CD14-positive monocyte (primary cell): ENCODE measurements around the gene ARRDC1. TPM values are rescaled to one million over a fixed set of nuclear protein-coding genes. Genes with fewer than 3 reads are reported as not detected.

ENCODE experiments used
- DNase-seq, 3 donors: peaks; one replicate each; pipeline ENCODE4 v3.0.0-alpha.2; 2011 to 2022
- H2AFZ ChIP-seq: 2 replicates; pipeline ENCODE4 v1.6.0; 2012; ENCODE audit warnings: mild to moderate bottlenecking, low read depth, low read length, inconsistent platforms; ENCODE audit not compliant: insufficient read depth, poor library complexity, severe bottlenecking
- H3K27ac ChIP-seq, 2 donors: 1 replicate in 1 of 2; 2 replicates in 1 of 2; pipeline ENCODE4 v1.5.1; 2012 to 2013; ENCODE audit warnings: low read length in 2 of 2, control low read depth in 1 of 2, inconsistent platforms in 1 of 2, low read depth in 1 of 2, mild to moderate bottlenecking in 1 of 2
- H3K27me3 ChIP-seq, 2 donors: one replicate each; pipeline versions ENCODE4 v1.6.0 to v1.6.1; 2011 to 2013; ENCODE audit warnings: low read length in 2 of 2; ENCODE audit not compliant: control insufficient read depth in 2 of 2, insufficient read depth in 2 of 2
- H3K36me3 ChIP-seq, 2 donors: replicated peaks in 1 of 2; 1 replicate in 1 of 2; 2 replicates in 1 of 2; pipeline versions ENCODE4 v1.5.1 to v1.6.1; 2012 to 2013; ENCODE audit warnings: low read length in 2 of 2, control low read depth in 1 of 2, inconsistent platforms in 1 of 2, mild to moderate bottlenecking in 1 of 2; ENCODE audit not compliant: insufficient read depth in 2 of 2, control insufficient read depth in 1 of 2
- H3K4me1 ChIP-seq, 2 donors: 1 replicate in 1 of 2; 2 replicates in 1 of 2; pipeline versions ENCODE4 v1.5.1 to v1.6.1; 2012 to 2013; ENCODE audit warnings: low read length in 2 of 2, control low read depth in 1 of 2, inconsistent platforms in 1 of 2, mild to moderate bottlenecking in 1 of 2, moderate library complexity in 1 of 2; ENCODE audit not compliant: insufficient read depth in 2 of 2, control insufficient read depth in 1 of 2
- H3K4me2 ChIP-seq: replicated peaks from 2 replicates; pipeline ENCODE3; 2012; ENCODE audit warnings: low read length, moderate library complexity, mild to moderate bottlenecking; ENCODE audit not compliant: poor library complexity, severe bottlenecking; ENCODE audit errors: extremely low read depth
- H3K4me3 ChIP-seq, 3 experiments: fragments of 200-600 bp in 1 of 3; sonication (generic) in 1 of 3; replicated peaks in 1 of 3; 1 replicate in 2 of 3; 2 replicates in 1 of 3; pipeline ENCODE4 v1.5.1; 2011 to 2013; ENCODE audit warnings: low read length in 3 of 3, mild to moderate bottlenecking in 3 of 3, control low read depth in 2 of 3, low read depth in 2 of 3, inconsistent platforms in 1 of 3, moderate library complexity in 1 of 3
- H3K79me2 ChIP-seq: 2 replicates; pipeline ENCODE4 v1.6.0; 2012; ENCODE audit warnings: mild to moderate bottlenecking, control low read depth, inconsistent platforms, low read length, moderate library complexity; ENCODE audit not compliant: insufficient read depth
- H3K9ac ChIP-seq: 2 replicates; pipeline ENCODE4 v1.6.0; 2017; ENCODE audit warnings: low read length, mild to moderate bottlenecking; ENCODE audit not compliant: insufficient read depth, poor library complexity, severe bottlenecking
- H3K9me3 ChIP-seq, 2 donors: replicated peaks in 1 of 2; 1 replicate in 1 of 2; 2 replicates in 1 of 2; pipeline versions ENCODE4 v1.5.1 to v1.6.1; 2012 to 2013; ENCODE audit warnings: low read length in 2 of 2, control low read depth in 1 of 2; ENCODE audit not compliant: control insufficient read depth in 1 of 2, insufficient read depth in 1 of 2
- H4K20me1 ChIP-seq: 2 replicates; pipeline ENCODE4 v1.6.0; 2012; ENCODE audit warnings: mild to moderate bottlenecking, low read length, control low read depth, moderate library complexity; ENCODE audit not compliant: insufficient read depth
- H3K27ac Mint-ChIP-seq, 7 donors: one replicate each; pipeline ENCODE4 v1.8.0; 2020; ENCODE audit warnings: mild to moderate bottlenecking in 7 of 7, mixed read lengths in 7 of 7, moderate library complexity in 6 of 7, inconsistent platforms in 2 of 7
- H3K27me3 Mint-ChIP-seq, 3 donors: one replicate each; pipeline ENCODE4 v1.8.0; 2021 to 2022; ENCODE audit warnings: low read depth in 3 of 3, mild to moderate bottlenecking in 3 of 3, mixed read lengths in 3 of 3, moderate library complexity in 3 of 3, inconsistent platforms in 1 of 3
- H3K36me3 Mint-ChIP-seq, 2 donors: one replicate each; pipeline ENCODE4 v1.8.0; 2020; ENCODE audit warnings: mixed read lengths in 2 of 2, inconsistent platforms in 1 of 2, mild to moderate bottlenecking in 1 of 2
- H3K4me1 Mint-ChIP-seq: one replicate; pipeline ENCODE4 v1.8.0; 2020; ENCODE audit warnings: mild to moderate bottlenecking, mixed read lengths
- H3K4me3 Mint-ChIP-seq, 2 donors: one replicate each; pipeline ENCODE4 v1.8.0; 2020; ENCODE audit warnings: mild to moderate bottlenecking in 2 of 2, mixed read lengths in 2 of 2, moderate library complexity in 1 of 2
- H3K9me3 Mint-ChIP-seq, 7 donors: one replicate each; pipeline ENCODE4 v1.8.0; 2020 to 2022; ENCODE audit warnings: mixed read lengths in 7 of 7, mild to moderate bottlenecking in 6 of 7, moderate library complexity in 6 of 7, inconsistent platforms in 2 of 7
- WGBS: methylation state at CpG from one replicate; pipeline ENCODE4 v1.1.5; 2013; ENCODE audit warnings: missing lambda C conversion rate; ENCODE audit not compliant: insufficient coverage; 5-methylcytosine and 5-hydroxymethylcytosine counted together
- intact Hi-C, 2 donors: fragments of 100-400 bp; cut with micrococcal nuclease; formaldehyde crosslinking; loops; one replicate each; pipeline versions ENCODE4 v1.15.0 to v1.15.1; 2023
- polyA plus RNA-seq, 3 donors: library from polyadenylated mRNA; depleted of rRNA in 1 of 3; unstranded in 2 of 3; stranded (reverse) in 1 of 3; fragments of 300-500 nt in 2 of 3; fragments of >200 nt in 1 of 3; fragmentation: Illumina TruSeq in 2 of 3; gene quantifications; 1 replicate in 2 of 3; 2 replicates in 1 of 3; pipeline ENCODE4 v1.2.3, GENCODE V29; 2012 to 2021
- TF ChIP-seq, protein P1 (sequence below): fragments of 200-600 bp; IDR thresholded peaks from one replicate; pipeline ENCODE4 v1.8.0; 2022; ENCODE audit warnings: antibody characterized with exemption, mild to moderate bottlenecking

Gene ARRDC1
- polyA plus RNA-seq, 3 donors: 83.2 to 454 (median 87.6) TPM

DNA sequence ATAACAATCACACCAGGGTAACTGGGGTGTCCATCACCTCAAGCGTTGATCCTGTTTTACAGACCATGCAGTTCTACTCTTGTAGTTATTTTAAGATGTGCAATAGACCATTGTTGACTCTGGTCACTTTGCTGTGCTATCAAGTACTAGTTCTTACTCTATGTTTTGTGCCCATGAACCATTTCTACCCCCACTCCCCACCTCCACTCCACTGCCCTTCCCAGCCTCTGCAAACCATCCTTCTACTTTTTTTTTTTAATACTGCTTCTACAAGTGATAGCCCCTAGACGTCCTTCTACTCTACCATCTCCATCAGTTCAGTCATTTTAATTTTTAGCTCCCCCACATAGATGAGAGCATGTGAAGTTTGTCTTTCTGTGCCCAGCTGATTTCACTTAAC, 52.1 kb downstream of the ARRDC1 start:
- no CpG with 5 or more reads among the region's 2 CpGs for WGBS
- Histone ChIP-seq H3K27me3 (no peaks in the 10 kb centered on the region), H3K27ac (no peak overlapping the region), H3K9ac (no peak overlapping the region), H4K20me1 (peaks cover 59% of the 10 kb centered on the region), H2AFZ (no peak overlapping the region), H3K4me1 (peaks cover 0 to 5% of the 10 kb centered on the region in 2 donors), H3K79me2 (peaks cover 81% of the 10 kb centered on the region), H3K4me3 (no peak overlapping the region), H3K36me3 (peaks cover 12 to 31% of the 10 kb centered on the region in 2 donors), H3K4me2 (no peak overlapping the region), H3K9me3 (no peaks in the 10 kb centered on the region)
- Mint-ChIP-seq H3K9me3 (no peaks in the 10 kb centered on the region), H3K27me3 (peaks cover 0 to 2% (median 0%) of the 10 kb centered on the region in 3 donors), H3K4me3 (no peak overlapping the region), H3K36me3 (peaks cover 14 to 37% of the 10 kb centered on the region in 2 donors), H3K4me1 (peaks cover 11% of the 10 kb centered on the region), H3K27ac (no peak overlapping the region)
- TF ChIP-seq, protein P1, sequence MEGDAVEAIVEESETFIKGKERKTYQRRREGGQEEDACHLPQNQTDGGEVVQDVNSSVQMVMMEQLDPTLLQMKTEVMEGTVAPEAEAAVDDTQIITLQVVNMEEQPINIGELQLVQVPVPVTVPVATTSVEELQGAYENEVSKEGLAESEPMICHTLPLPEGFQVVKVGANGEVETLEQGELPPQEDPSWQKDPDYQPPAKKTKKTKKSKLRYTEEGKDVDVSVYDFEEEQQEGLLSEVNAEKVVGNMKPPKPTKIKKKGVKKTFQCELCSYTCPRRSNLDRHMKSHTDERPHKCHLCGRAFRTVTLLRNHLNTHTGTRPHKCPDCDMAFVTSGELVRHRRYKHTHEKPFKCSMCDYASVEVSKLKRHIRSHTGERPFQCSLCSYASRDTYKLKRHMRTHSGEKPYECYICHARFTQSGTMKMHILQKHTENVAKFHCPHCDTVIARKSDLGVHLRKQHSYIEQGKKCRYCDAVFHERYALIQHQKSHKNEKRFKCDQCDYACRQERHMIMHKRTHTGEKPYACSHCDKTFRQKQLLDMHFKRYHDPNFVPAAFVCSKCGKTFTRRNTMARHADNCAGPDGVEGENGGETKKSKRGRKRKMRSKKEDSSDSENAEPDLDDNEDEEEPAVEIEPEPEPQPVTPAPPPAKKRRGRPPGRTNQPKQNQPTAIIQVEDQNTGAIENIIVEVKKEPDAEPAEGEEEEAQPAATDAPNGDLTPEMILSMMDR: no peak
- intact Hi-C loops: no loop called here
- no peak for DNase-seq

DNA sequence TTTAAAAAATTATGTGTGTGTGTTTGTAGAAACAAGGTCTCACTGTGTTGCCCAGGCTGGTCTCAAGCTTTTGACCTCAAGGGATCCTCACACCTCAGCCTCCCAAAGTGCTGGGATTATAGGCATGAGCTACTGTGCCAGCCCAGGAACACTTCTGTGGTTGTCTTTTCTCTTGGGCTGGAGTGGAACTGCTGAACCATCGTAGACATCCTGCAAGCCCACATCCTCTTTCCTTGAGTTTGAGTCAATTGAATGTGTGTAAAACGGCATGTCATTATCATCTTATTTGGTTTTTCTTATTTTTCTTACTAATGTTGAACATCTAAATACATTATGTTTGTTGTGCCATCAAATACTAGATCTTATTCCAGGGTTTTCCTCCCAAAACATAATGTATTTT, 53.3 kb downstream of the ARRDC1 start:
- H2AFZ ChIP-seq: no peak overlapping the region
- H4K20me1 ChIP-seq: peaks cover 61% of the 10 kb centered on the region
- intact Hi-C loops: no loop called here
- peaks cover 0 to 2% (median 0%) of the 10 kb centered on the region in 3 donors for H3K27me3 Mint-ChIP-seq
- no peaks in the 10 kb centered on the region for H3K9me3 ChIP-seq
- no peak overlapping the region for H3K27ac ChIP-seq
- TF ChIP-seq, protein P1: no peak
- H3K9me3 Mint-ChIP-seq: no peaks in the 10 kb centered on the region
- no peaks in the 10 kb centered on the region for H3K27me3 ChIP-seq
- peaks cover 0 to 5% of the 10 kb centered on the region in 2 donors for H3K4me1 ChIP-seq
- H3K4me2 ChIP-seq: no peak overlapping the region
- H3K79me2 ChIP-seq: peaks cover 80% of the 10 kb centered on the region
- H3K27ac Mint-ChIP-seq: peak overlapping the region in 2 of 7 donors; percentile 50 to 53
- H3K4me1 Mint-ChIP-seq: peaks cover 11% of the 10 kb centered on the region
- peaks cover 9 to 26% of the 10 kb centered on the region in 2 donors for H3K36me3 ChIP-seq
- no peak for DNase-seq
- H3K36me3 Mint-ChIP-seq: peaks cover 21 to 33% of the 10 kb centered on the region in 2 donors
- no peak overlapping the region for H3K4me3 Mint-ChIP-seq
- H3K4me3 ChIP-seq: no peak overlapping the region
- whole genome bisulfite sequencing: no CpG with 5 or more reads among the region's 2 CpGs
- H3K9ac ChIP-seq: no peak overlapping the region
